Activated T-helper 1 cell treated with anti-CD3 and anti-CD28 coated beads, Interleukin-12 subunit alpha, Interleukin-12 subunit beta, Interleukin-2, Interleukin-4 antibody, amounts not matched to agents 30 ng/mL and 10 ng/mL and 1 ng/mL, durations not matched to agents 14 hours and 24 hours and 36 hours (primary cell): Measurements from ENCODE around the gene SLC16A1. TPM values are rescaled to one million over a fixed set of nuclear protein-coding genes. Genes with fewer than 3 reads are reported as not detected.
A peak's percentile ranks its signal among the peaks of the same experiment; 100 is the strongest.
"Not testable (repeated sequence)": the region's sequence is repeated elsewhere in the genome, so short reads cannot be mapped to it uniquely, and the experiment has no call there.

Source experiments
- DNase-seq: peaks from one replicate; pipeline ENCODE4 v3.0.0; 2021; ENCODE audit warnings: low spot score
- H3K27ac Mint-ChIP-seq: one replicate; pipeline ENCODE4 v1.8.0; 2021; ENCODE audit warnings: mild to moderate bottlenecking, mixed read lengths
- H3K27me3 Mint-ChIP-seq: one replicate; pipeline ENCODE4 v1.8.0; 2022; ENCODE audit warnings: mild to moderate bottlenecking, moderate library complexity, mixed read lengths; ENCODE audit not compliant: insufficient read depth
- H3K36me3 Mint-ChIP-seq: one replicate; pipeline ENCODE4 v1.8.0; 2021; ENCODE audit warnings: low read depth, mixed read lengths
- H3K4me1 Mint-ChIP-seq: one replicate; pipeline ENCODE4 v1.8.0; 2021; ENCODE audit warnings: low read depth, mixed read lengths
- H3K4me3 Mint-ChIP-seq: one replicate; pipeline ENCODE4 v1.8.0; 2021; ENCODE audit warnings: mild to moderate bottlenecking, moderate library complexity, mixed read lengths
- H3K9me3 Mint-ChIP-seq: one replicate; pipeline ENCODE4 v1.8.0; 2021; ENCODE audit warnings: mixed read lengths
- intact Hi-C: fragments of 100-400 bp; cut with micrococcal nuclease; formaldehyde crosslinking; loops from one replicate; pipeline ENCODE4 v1.15.1; 2024
- total RNA-seq: library from RNA; stranded (reverse); gene quantifications from 2 replicates; pipeline ENCODE4 v1.2.3, GENCODE V29; 2022

The SLC16A1 gene
- total RNA-seq: 73.6 and 77.4 TPM in 2 replicates

- peak within 1 kb of the TSS; percentile 90 for H3K4me3 Mint-ChIP-seq
- no peaks in the 10 kb centered on the region for H3K9me3 Mint-ChIP-seq
- peak within 1 kb of the TSS; percentile 100 for H3K27ac Mint-ChIP-seq
- peaks cover 37% of the 10 kb centered on the region for H3K36me3 Mint-ChIP-seq
- intact Hi-C loops: loop anchor here (1.0 to 10.0 kb wide), 11 partner anchors 52 to 1803 kb away; partner anchors contain the start of genes AP4B1, CTTNBP2NL, DCLRE1B and HIPK1
- H3K4me1 Mint-ChIP-seq: peaks cover 59% of the 10 kb centered on the region
- DNase-seq: peak; percentile 90
- no peaks in the 10 kb centered on the region for H3K27me3 Mint-ChIP-seq
These were observed at the start of gene SLC16A1 for GRCh38 chr1:112955773-112956543. SLC16A1 (minus strand) TSS chr1:112956196; CDS start chr1:112929308, 26,888 bp downstream.

GRCh38 chr1:113003751-113004690, 48.0 kb upstream of the SLC16A1 start:
- Mint-ChIP-seq H3K9me3 (no peaks in the 10 kb centered on the region), H3K27me3 (no peaks in the 10 kb centered on the region), H3K4me1 (no peaks in the 10 kb centered on the region), H3K27ac (no peak overlapping the region), H3K4me3 (no peak overlapping the region), H3K36me3 (peaks cover 12% of the 10 kb centered on the region)
- intact Hi-C loops: no loop called here
- no peak for DNase-seq

GRCh38 chr1:113002297-113002696, 46.3 kb upstream of the SLC16A1 start:
- Mint-ChIP-seq H3K36me3 (peaks cover 8% of the 10 kb centered on the region), H3K27me3 (no peaks in the 10 kb centered on the region), H3K9me3 (no peaks in the 10 kb centered on the region), H3K4me3 (no peak overlapping the region), H3K4me1 (no peaks in the 10 kb centered on the region), H3K27ac (no peak overlapping the region)
- intact Hi-C loops: no loop called here
- no peak for DNase-seq

GRCh38 chr1:112998592-112999235, 42.7 kb upstream of the SLC16A1 start:
- Mint-ChIP-seq H3K36me3 (peaks cover 7% of the 10 kb centered on the region), H3K4me1 (peaks cover 5% of the 10 kb centered on the region), H3K27me3 (no peaks in the 10 kb centered on the region), H3K4me3 (no peak overlapping the region), H3K9me3 (no peaks in the 10 kb centered on the region), H3K27ac (no peak overlapping the region)
- intact Hi-C loops: no loop called here
- no peak for DNase-seq

- Mint-ChIP-seq H3K36me3 (peaks cover 7% of the 10 kb centered on the region), H3K9me3 (no peaks in the 10 kb centered on the region), H3K4me3 (no peak overlapping the region), H3K4me1 (peaks cover 5% of the 10 kb centered on the region), H3K27ac (no peak overlapping the region), H3K27me3 (no peaks in the 10 kb centered on the region)
- intact Hi-C loops: no loop called here
- no peak for DNase-seq
These were observed 41.8 kb upstream of the SLC16A1 start for GRCh38 chr1:112997781-112998180.

- Mint-ChIP-seq H3K9me3 (no peaks in the 10 kb centered on the region), H3K27me3 (no peaks in the 10 kb centered on the region), H3K36me3 (peaks cover 7% of the 10 kb centered on the region), H3K27ac (no peak overlapping the region), H3K4me1 (peaks cover 5% of the 10 kb centered on the region), H3K4me3 (no peak overlapping the region)
- DNase-seq: no peak
- intact Hi-C loops: no loop called here
These were observed 39.9 kb upstream of the SLC16A1 start for GRCh38 chr1:112995890-112996289.

- H3K4me3 Mint-ChIP-seq, H3K36me3 Mint-ChIP-seq, DNase-seq, H3K27ac Mint-ChIP-seq, H3K27me3 Mint-ChIP-seq, H3K9me3 Mint-ChIP-seq, intact Hi-C loops, H3K4me1 Mint-ChIP-seq: not testable (repeated sequence)
These were observed 39.0 kb upstream of the SLC16A1 start for GRCh38 chr1:112995021-112995420.

- intact Hi-C loops: no loop called here
- peaks cover 5% of the 10 kb centered on the region for H3K4me1 Mint-ChIP-seq
- H3K4me3 Mint-ChIP-seq: no peak overlapping the region
- no peaks in the 10 kb centered on the region for H3K27me3 Mint-ChIP-seq
- H3K9me3 Mint-ChIP-seq: no peaks in the 10 kb centered on the region
- DNase-seq: no peak
- peaks cover 3% of the 10 kb centered on the region for H3K36me3 Mint-ChIP-seq
- H3K27ac Mint-ChIP-seq: no peak overlapping the region
These were observed 36.8 kb upstream of the SLC16A1 start for GRCh38 chr1:112992780-112993179.

- Mint-ChIP-seq H3K4me1 (peaks cover 5% of the 10 kb centered on the region), H3K27ac (no peak overlapping the region), H3K9me3 (no peaks in the 10 kb centered on the region), H3K4me3 (no peak overlapping the region), H3K27me3 (no peaks in the 10 kb centered on the region), H3K36me3 (peaks cover 3% of the 10 kb centered on the region)
- intact Hi-C loops: no loop called here
- no peak for DNase-seq
These were observed 35.6 kb upstream of the SLC16A1 start for GRCh38 chr1:112991402-112992120.

GRCh38 chr1:112990271-112990670, 34.3 kb upstream of the SLC16A1 start:
- DNase-seq: no peak
- Mint-ChIP-seq H3K27ac (no peak overlapping the region), H3K27me3 (no peaks in the 10 kb centered on the region), H3K4me3 (no peak overlapping the region), H3K4me1 (peaks cover 5% of the 10 kb centered on the region), H3K36me3 (peaks cover 3% of the 10 kb centered on the region), H3K9me3 (no peaks in the 10 kb centered on the region)
- intact Hi-C loops: no loop called here

GRCh38 chr1:112988367-112988766, 32.4 kb upstream of the SLC16A1 start:
- H3K27ac Mint-ChIP-seq: no peak overlapping the region
- intact Hi-C loops: no loop called here

GRCh38 chr1:112985123-112985522, 29.1 kb upstream of the SLC16A1 start:
- no peak for DNase-seq
- peaks cover 3% of the 10 kb centered on the region for H3K36me3 Mint-ChIP-seq
- intact Hi-C loops: no loop called here
- H3K4me3 Mint-ChIP-seq: no peak overlapping the region
- H3K9me3 Mint-ChIP-seq: no peaks in the 10 kb centered on the region
- H3K27me3 Mint-ChIP-seq: no peaks in the 10 kb centered on the region
- no peak overlapping the region for H3K27ac Mint-ChIP-seq
- no peaks in the 10 kb centered on the region for H3K4me1 Mint-ChIP-seq

More at GRCh38 chr1:112988367-112988766, 32.4 kb upstream of the SLC16A1 start:
- Mint-ChIP-seq H3K9me3 (no peaks in the 10 kb centered on the region), H3K4me3 (no peak overlapping the region), H3K4me1 (no peaks in the 10 kb centered on the region), H3K27me3 (no peaks in the 10 kb centered on the region), H3K36me3 (peaks cover 3% of the 10 kb centered on the region)
- no peak for DNase-seq
